GM23338 (cell line): ENCODE measurements around the gene TSHZ2.

Source experiments
- CREB1 ChIP-seq: fragments of 250-450 bp; sonication (Bioruptor Pico); IDR thresholded peaks from 2 replicates; pipeline ENCODE4 v1.5.0; 2020; ENCODE audit warnings: low read depth, mild to moderate bottlenecking, moderate library complexity
- CTCF ChIP-seq, 2 experiments: fragments of 200-600 bp in 1 of 2; sonication (generic) in 1 of 2; conservative IDR thresholded peaks; 2 replicates each; pipeline versions ENCODE4 v1.5.1 to v1.6.1; 2016 to 2017; ENCODE audit warnings: antibody characterized with exemption in 2 of 2, low read depth in 2 of 2, mild to moderate bottlenecking in 2 of 2, moderate library complexity in 1 of 2
- ETS1 ChIP-seq: IDR thresholded peaks from 2 replicates; pipeline ENCODE4 v1.6.1; 2016; ENCODE audit warnings: antibody characterized with exemption
- EZH2 ChIP-seq: fragments of 200-600 bp; sonication (generic); IDR thresholded peaks from one replicate; pipeline ENCODE4 v1.8.0; 2017; ENCODE audit warnings: antibody characterized with exemption, mild to moderate bottlenecking, low read depth; ENCODE audit not compliant: unreplicated experiment
- EZH2phosphoT487 ChIP-seq: fragments of 200-600 bp; sonication (generic); IDR thresholded peaks from one replicate; pipeline ENCODE4 v1.8.1; 2018; ENCODE audit warnings: antibody characterized with exemption; ENCODE audit not compliant: unreplicated experiment
- JUNB ChIP-seq: IDR thresholded peaks from one replicate; pipeline ENCODE4 v1.6.1; 2016; ENCODE audit warnings: antibody characterized with exemption; ENCODE audit not compliant: unreplicated experiment
- REST ChIP-seq: IDR thresholded peaks from one replicate; pipeline ENCODE4 v1.6.1; 2018; ENCODE audit warnings: antibody characterized with exemption; ENCODE audit not compliant: unreplicated experiment
- ZNF331 ChIP-seq: fragments of 250-450 bp; sonication (Bioruptor Pico); IDR thresholded peaks from 2 replicates; pipeline ENCODE4 v1.5.0; 2020; ENCODE audit warnings: low read depth, mild to moderate bottlenecking, moderate library complexity

GRCh38 chr20:53023732-53024520 lies 51.8 kb downstream of the TSHZ2 start:
- TF ChIP-seq CTCF (conservative IDR thresholded peaks at IDR 0.05; ENCODE audit: low read depth in 2 of 2) (no peak), ZNF331 (CRISPR knock-in tag) (no peak), EZH2 (no peak), EZH2phosphoT487 (no peak), JUNB (no peak), ETS1 (no peak), CREB1 (CRISPR knock-in tag) (no peak), REST (no peak)
